ENCODE data around the gene KCNJ14.

KCNJ14 gene

DNA sequence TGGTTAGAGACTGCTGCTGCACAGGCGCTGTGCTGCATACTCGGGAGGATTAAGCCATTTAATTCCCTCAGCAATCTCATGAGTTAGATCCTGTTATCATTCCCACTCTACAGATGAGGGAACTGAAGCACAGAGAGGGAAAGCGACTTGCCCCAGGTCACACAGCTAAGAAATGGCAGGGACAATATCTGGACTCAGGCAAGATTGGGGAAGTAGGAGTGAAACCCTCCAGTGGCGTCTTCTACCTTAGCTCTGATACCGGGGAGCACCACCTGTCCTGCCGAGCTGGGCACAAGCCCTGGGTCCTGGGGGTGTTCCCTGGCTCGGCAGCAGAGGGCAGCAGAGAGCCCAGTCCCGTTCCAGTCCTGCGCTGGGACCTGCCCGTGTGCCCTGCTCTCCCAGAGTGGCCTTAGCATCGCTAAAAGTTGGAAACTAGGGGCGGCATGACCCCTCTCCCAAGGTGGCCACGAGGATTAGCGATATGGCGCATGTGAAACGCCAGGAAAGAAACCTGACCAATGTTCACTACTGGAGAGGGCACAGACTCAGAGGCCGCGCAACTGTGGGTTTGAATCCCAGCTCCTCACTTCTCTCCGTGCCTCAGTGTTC lies 34.3 kb downstream of the KCNJ14 start:
- TF ChIP-seq JUND (IDR thresholded peaks at IDR 0.05; ENCODE audit: low read depth): no peak
- DNase-seq (ENCODE audit: low read depth in 1 of 2, low spot score in 1 of 2): peak; percentile 57 to 78
- in situ Hi-C loops (cut with HindIII; ENCODE audit: low pct_unique_long_range_greater_than_20kb, low sequenced_read_pairs): no loop called here

DNA sequence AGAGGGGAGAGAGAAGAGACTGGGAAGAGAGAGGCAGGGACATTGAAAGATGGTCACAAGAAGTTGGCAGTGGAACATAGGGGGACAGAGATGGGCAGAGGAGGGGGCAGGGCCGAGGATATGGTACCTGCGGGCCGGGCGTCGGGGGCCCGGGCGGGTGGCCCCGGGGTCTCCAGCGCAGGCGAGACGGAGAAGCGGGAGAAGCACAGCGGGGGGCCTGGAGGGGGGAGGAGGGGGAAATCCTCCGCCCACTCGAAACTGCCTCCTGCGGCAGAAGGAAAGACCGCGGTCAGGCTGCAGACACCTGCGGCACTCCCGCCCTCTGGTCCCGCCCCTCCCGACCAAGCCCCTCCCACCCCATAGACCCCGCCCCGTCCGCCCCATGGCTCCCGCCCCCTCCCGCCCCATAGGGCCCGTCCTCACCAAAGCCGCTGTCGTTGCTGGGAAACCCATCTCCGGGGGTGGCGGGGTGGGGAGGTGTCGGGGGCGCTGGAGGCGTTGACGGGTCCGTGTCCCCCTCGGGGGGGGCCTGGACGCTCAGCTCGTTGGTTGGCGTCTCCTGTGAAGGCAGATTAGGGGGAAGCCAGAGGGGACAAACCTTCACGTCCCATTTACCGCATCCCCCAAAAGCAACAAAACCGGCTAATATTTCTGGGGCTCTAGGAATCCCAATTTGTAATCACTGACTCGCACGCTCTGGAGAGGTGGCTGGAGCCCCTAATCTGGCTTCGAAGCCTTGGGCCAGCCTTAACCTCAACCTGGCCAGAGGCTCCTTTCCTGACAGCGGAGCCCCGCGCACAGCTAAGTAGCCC lies 35.8 kb downstream of the KCNJ14 start:
- in situ Hi-C loops (cut with HindIII; ENCODE audit: low pct_unique_long_range_greater_than_20kb, low sequenced_read_pairs): no loop called here
- TF ChIP-seq JUND (IDR thresholded peaks at IDR 0.05; ENCODE audit: low read depth): no peak
- DNase-seq (ENCODE audit: low read depth in 1 of 2, low spot score in 1 of 2): peak; percentile 69 to 76

GRCh38 chr19:48491793-48492123 lies 36.4 kb downstream of the KCNJ14 start:
- no peak for DNase-seq (ENCODE audit: low read depth in 1 of 2, low spot score in 1 of 2)
- in situ Hi-C loops (cut with HindIII; ENCODE audit: low pct_unique_long_range_greater_than_20kb, low sequenced_read_pairs): no loop called here

DNA sequence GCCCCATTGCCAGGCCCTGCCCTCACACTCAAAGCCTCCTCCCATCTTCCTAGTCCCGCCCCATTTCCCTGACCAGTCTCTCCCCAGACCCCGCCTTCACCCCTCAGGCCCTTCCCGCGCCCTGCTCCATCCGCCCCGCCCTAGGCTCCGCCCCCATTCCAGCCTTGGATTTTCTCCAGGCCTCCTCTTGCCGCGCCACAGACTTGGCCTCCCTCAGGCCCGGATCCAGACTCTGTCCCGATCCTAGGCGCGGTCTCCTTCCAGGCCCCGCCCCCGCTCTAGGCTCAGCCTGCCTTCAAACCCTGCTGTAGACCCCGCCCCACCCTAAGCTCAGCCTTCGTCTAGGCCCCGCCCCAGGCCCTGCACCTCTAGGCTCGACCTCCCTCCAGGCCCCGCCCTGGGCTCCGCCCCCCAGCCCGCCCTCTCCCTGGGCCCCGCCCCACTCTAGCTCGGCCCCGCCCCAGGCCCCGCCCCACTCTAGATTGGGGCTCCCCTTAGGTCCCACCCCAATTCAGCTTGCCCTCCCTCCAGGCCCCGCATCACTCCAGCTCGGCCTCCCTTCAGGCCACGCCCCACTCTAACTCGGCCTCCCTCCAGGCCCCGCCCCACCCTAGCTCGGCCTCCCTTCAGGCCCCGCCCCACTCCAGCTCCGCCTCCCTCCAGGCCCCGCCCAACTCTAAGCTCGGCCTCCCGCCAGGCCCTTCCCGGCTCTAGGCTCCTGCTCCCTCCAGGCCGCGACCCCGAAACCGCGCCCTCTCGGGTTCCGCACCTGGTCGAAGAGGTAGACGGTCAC lies 37.7 kb downstream of the KCNJ14 start:
- in situ Hi-C loops (cut with HindIII; ENCODE audit: low pct_unique_long_range_greater_than_20kb, low sequenced_read_pairs): no loop called here
- TF ChIP-seq JUND (IDR thresholded peaks at IDR 0.05; ENCODE audit: low read depth): no peak
- peak; percentile 76 to 98 for DNase-seq (ENCODE audit: low read depth in 1 of 2, low spot score in 1 of 2)

More at GRCh38 chr19:48491793-48492123, 36.4 kb downstream of the KCNJ14 start:
- no peak for TF ChIP-seq JUND (IDR thresholded peaks at IDR 0.05; ENCODE audit: low read depth)

- in situ Hi-C loops (cut with HindIII; ENCODE audit: low pct_unique_long_range_greater_than_20kb, low sequenced_read_pairs): no loop called here
- DNase-seq (ENCODE audit: low read depth in 1 of 2, low spot score in 1 of 2): no peak
- no peak for TF ChIP-seq JUND (IDR thresholded peaks at IDR 0.05; ENCODE audit: low read depth)
Measured at GRCh38 chr19:48493718-48494401, 38.5 kb downstream of the KCNJ14 start.

DNA sequence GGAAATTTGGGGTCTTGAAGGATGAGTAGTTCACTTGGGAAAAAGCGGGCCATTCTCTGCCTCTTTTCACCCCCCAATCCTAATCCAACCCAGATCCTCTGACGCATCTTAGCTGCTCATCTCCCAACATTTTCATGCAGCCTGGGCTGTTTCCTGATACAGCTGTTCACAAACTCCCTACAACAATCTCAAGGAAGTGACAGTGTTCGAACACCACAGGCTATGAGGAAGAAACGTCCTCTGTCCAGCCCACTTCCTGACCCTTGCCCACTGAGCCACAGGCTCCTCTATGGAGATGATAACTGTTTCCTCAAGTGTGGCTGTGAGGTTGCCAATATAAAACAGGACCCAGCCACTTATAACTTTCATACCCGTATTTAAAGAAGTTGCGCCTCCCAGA lies 40.0 kb downstream of the KCNJ14 start:
- no peak for TF ChIP-seq JUND (IDR thresholded peaks at IDR 0.05; ENCODE audit: low read depth)
- in situ Hi-C loops (cut with HindIII; ENCODE audit: low pct_unique_long_range_greater_than_20kb, low sequenced_read_pairs): no loop called here
- DNase-seq (ENCODE audit: low read depth in 1 of 2, low spot score in 1 of 2): no peak

DNA sequence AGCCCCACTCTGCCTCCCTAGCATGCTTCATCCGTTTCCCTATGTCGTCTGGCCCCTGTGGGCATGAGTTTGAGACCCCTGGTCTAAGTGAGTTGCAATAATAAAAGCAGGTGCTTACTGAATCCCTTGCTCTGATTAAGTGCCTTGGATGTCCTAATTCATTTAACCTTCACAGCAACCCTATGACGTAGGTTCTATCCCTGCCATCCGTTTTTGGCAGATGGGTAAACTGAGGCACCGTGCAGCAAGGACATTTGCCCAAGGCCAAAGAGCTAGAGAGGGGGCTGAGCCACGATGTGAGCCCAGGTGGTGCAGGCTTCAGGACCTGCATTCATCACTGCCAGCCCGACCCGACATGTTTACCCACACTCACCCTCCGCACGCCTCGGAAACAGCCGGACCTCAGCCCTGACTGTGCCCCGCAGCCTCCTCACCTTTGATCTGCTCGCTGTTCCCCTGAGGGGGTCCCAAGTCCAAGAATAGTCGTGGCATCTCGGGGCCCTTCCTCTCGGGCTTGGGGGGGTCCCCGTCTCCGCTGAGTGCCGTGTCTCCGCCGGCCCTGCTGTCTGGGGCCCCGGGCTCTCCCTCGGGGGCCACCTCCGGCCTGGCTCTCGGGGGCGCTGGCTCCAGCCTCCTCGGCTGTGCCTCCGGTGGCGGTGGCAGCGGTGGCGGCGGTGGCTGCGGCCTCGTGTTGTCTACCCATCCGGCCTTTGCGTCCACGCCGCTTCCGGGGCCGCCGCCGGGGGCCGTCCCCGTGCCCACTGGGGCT lies 41.8 kb downstream of the KCNJ14 start:
- no peak for TF ChIP-seq JUND (IDR thresholded peaks at IDR 0.05; ENCODE audit: low read depth)
- in situ Hi-C loops (cut with HindIII; ENCODE audit: low pct_unique_long_range_greater_than_20kb, low sequenced_read_pairs): no loop called here
- DNase-seq (ENCODE audit: low read depth in 1 of 2, low spot score in 1 of 2): no peak

DNA sequence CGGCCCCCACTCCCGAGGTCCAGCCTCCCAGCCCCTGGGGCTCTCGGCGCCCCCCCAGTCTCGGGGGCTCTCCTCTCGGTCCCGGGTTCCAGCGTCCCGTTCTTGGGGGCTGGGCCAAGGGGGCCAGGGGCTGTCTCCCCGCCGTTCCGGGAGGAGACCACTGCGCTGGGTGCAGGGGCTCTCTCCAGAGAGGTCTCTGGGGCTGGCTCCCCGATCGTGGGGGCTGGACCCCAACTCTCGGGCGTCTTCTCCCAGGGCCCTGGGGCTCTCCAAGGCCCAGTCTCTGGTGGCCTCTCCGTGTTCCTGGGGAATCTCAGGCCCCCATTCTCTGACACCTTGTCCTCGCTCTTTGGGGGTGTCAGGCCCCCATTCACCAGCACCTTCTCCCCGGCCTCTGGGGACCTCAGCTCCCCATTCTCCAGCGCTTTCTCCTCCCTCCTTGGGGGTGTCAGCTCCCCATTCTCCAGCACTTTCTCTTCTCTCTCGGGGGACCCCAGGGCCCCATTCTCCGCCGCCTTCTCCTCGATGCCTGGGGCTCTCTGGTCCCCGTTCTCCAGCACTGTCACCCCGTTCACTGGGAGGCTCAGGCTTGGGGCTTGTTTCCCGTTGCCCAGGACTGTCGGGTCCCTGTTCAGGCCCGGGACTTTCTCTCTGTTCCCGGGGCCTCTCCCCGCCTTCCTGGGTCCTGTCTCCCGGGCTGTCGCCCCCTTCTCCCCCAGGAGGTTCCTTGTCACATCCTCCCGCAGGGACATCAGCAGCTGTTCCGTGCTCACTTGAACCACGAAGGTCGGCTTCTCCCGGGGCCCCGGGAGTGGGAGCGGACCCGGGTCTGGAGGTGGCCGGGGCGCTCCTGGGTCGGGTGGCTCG lies 42.6 kb downstream of the KCNJ14 start:
- in situ Hi-C loops (cut with HindIII; ENCODE audit: low pct_unique_long_range_greater_than_20kb, low sequenced_read_pairs): no loop called here
- DNase-seq (ENCODE audit: low read depth in 1 of 2, low spot score in 1 of 2): no peak
- no peak for TF ChIP-seq JUND (IDR thresholded peaks at IDR 0.05; ENCODE audit: low read depth)

DNA sequence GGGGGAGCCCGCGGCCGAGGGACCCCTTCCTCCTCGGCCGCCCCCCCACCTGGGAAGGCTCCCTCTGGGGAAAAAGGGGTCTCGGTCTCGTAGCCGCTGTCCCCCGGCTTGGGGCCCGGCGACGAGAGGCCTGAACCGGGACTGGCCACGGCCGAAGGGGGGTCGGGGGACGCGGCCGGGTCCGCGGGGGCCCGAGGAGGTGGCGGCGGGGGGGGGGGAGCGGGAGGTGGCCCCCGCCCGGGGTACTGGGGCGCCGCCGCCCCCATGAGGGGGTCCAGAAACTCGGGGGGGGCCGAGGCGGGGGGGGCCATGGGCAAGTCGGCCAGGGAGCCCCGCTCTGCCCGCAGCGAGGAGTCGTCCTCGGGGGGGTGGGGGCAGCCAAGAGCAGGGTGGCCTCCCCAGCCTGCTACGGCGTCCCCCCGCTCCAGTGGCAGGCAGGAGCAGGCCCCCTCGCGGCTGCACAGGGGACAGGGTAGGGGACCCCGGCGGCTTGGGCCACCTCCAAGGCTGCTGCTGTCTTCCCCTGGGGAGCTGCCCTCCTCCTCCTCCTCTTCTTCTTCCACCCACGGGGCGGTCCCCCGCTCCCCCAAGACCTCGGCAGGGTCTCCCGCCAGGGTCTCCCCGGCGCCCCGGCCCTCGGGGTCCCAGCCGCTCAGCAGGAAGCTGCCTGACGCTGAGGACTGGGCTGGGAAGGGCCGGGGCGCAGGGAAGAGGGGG lies 43.4 kb downstream of the KCNJ14 start:
- DNase-seq (ENCODE audit: low read depth in 1 of 2, low spot score in 1 of 2): no peak

DNA sequence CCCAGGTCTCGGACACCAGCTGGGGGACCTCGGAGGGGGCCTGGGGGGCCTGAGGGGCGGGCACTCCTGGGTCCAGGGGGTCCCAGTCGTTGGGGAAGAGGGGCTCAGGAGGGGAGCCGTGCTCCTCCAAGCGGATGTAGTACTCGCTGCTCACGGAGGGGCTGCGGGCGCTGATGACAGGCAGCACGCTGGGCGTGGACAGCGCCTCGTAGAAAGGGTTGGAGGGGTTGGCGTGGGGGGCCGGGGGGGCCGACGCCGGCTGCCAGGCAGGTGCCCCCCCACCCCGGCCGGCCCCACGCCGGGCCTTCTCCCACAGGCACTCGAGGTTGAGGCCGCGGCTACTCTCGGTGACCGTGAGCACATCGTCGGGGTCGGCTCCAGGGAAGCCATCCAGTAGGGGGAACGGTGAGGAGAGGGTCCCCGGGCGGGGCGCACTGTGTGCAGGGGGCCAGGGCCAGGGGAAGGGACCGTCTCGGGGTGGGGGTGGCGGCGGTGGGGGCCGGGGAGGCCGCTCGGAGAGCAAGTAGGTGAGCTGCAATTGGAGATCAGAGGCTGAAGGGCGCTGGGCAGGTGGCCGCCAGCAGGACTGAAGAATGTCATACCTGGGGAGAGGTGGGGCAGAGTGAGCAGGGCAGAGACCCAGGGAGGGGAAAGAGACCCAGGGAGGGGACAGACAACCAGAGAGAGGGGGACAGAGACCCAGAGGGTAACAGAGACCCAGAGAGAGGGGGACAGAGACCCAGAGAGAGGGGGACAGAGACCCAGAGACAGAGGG lies 44.1 kb downstream of the KCNJ14 start:
- no peak for TF ChIP-seq JUND (IDR thresholded peaks at IDR 0.05; ENCODE audit: low read depth)
- in situ Hi-C loops (cut with HindIII; ENCODE audit: low pct_unique_long_range_greater_than_20kb, low sequenced_read_pairs): no loop called here
- DNase-seq (ENCODE audit: low read depth in 1 of 2, low spot score in 1 of 2): no peak

More for the DNA sequence above, 43.4 kb downstream of the KCNJ14 start:
- in situ Hi-C loops (cut with HindIII; ENCODE audit: low pct_unique_long_range_greater_than_20kb, low sequenced_read_pairs): no loop called here
- TF ChIP-seq JUND (IDR thresholded peaks at IDR 0.05; ENCODE audit: low read depth): no peak

Data from T47D (cell line).